NOMO-1 (cell line): ENCODE results near the gene FNDC11.
"Not testable (repeated sequence)": the region's sequence is repeated elsewhere in the genome, so short reads cannot be mapped to it uniquely, and the experiment has no call there.

ENCODE experiments used
- DNase-seq, 2 experiments: peaks; one replicate each; lab custom pipeline; 2025; ENCODE audit not compliant: unreplicated experiment in 2 of 2; lab: John Stamatoyannopoulos, UW

The FNDC11 gene

GRCh38 chr20:63552481-63553249 is 1.3 kb upstream of the FNDC11 start:
- DNase-seq, result no peak

GRCh38 chr20:63553251-63553932 is 567 bp upstream of the FNDC11 start:
- peak; percentile 35 to 52 for DNase-seq

GRCh38 chr20:63554361-63555278 is 661 bp downstream of the FNDC11 start:
- DNase-seq, result no peak

- no peak for DNase-seq
Measured at GRCh38 chr20:63555661-63556381, 1.9 kb downstream of the FNDC11 start.

- DNase-seq, result no peak
Measured at GRCh38 chr20:63556873-63557478, 3.0 kb downstream of the FNDC11 start.

GRCh38 chr20:63557481-63557891 is 3.5 kb downstream of the FNDC11 start:
- DNase-seq, result no peak

- no peak for DNase-seq
Measured at GRCh38 chr20:63558804-63559484, 5.0 kb downstream of the FNDC11 start.

GRCh38 chr20:63559485-63560332 is 5.8 kb downstream of the FNDC11 start:
- not testable (repeated sequence) for DNase-seq

GRCh38 chr20:63560333-63560805 is 6.4 kb downstream of the FNDC11 start:
- DNase-seq, result no peak

GRCh38 chr20:63560856-63561609 is 7.1 kb downstream of the FNDC11 start:
- DNase-seq, result no peak

- DNase-seq, result no peak
Measured at GRCh38 chr20:63561624-63562396, 7.9 kb downstream of the FNDC11 start.

GRCh38 chr20:63562461-63563224 is 8.7 kb downstream of the FNDC11 start:
- no peak for DNase-seq

- DNase-seq, result no peak
Measured at GRCh38 chr20:63563225-63563935, 9.4 kb downstream of the FNDC11 start.

- DNase-seq, result no peak
Measured at GRCh38 chr20:63564036-63564810, 10.3 kb downstream of the FNDC11 start.
